Stimulated activated CD4-positive, alpha-beta T cell treated with anti-CD3 and anti-CD28 coated beads, TNF-alpha, amount 100 ng/mL, for 4 hours (primary cell): Measurements from ENCODE around the gene DACT1.
A peak's percentile ranks its signal among the peaks of the same experiment; 100 is the strongest.
"Not testable (repeated sequence)": the region's sequence is repeated elsewhere in the genome, so short reads cannot be mapped to it uniquely, and the experiment has no call there.

Experiments
- DNase-seq, 3 experiments: peaks; one replicate each; pipeline ENCODE4 v3.0.0-alpha.2; 2020; ENCODE audit warnings: low read depth in 3 of 3

Gene DACT1, protein sequence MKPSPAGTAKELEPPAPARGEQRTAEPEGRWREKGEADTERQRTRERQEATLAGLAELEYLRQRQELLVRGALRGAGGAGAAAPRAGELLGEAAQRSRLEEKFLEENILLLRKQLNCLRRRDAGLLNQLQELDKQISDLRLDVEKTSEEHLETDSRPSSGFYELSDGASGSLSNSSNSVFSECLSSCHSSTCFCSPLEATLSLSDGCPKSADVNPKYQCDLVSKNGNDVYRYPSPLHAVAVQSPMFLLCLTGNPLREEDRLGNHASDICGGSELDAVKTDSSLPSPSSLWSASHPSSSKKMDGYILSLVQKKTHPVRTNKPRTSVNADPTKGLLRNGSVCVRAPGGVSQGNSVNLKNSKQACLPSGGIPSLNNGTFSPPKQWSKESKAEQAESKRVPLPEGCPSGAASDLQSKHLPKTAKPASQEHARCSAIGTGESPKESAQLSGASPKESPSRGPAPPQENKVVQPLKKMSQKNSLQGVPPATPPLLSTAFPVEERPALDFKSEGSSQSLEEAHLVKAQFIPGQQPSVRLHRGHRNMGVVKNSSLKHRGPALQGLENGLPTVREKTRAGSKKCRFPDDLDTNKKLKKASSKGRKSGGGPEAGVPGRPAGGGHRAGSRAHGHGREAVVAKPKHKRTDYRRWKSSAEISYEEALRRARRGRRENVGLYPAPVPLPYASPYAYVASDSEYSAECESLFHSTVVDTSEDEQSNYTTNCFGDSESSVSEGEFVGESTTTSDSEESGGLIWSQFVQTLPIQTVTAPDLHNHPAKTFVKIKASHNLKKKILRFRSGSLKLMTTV

DNA sequence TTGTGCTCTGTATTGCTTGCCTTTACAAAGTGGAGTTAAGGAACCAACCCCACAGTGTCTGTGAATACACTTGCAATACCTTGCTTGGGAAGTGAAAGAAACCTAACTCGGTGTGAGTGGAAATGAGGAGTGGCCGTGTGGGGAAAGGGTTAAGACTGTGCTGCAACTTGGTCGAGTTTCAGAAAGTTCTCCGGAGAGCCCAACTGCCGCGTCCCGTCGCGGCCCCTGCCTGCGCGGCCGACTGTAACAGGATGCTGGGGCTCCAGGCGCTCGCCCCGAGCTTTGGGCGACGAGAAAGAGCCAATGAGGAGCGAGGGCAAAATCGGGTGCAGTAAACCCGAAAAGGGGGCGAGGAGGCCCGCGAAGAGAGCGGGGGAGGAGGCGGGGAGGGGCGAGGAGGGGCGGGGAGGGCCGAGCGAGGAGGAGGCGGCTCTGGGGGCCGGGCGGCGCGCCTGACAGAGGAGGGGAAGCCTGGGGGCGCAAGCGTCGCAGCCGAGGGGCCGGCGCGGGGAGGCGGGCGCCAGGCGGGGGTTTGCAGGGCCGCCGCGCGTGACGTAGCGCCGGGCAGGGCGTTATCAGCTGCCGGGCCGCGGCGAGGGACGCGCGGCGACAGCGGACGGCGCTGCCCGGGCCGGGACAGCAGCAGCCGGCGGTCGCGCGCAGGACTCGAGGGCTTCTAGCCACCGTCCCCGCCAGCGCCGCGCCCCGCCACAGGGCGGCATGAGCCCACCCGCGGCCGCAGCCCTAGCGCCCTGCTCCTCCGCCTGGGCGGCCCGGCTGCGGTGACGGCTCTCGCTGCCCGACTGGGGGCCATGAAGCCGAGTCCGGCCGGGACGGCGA, at the start of gene DACT1:
Gene DACT1 (plus strand): TSS at position 572 of the 840 bp plus-strand sequence. CDS start 241 bp downstream, at position 813.
- peak; percentile 24 to 55 (median 35) for DNase-seq

DNA sequence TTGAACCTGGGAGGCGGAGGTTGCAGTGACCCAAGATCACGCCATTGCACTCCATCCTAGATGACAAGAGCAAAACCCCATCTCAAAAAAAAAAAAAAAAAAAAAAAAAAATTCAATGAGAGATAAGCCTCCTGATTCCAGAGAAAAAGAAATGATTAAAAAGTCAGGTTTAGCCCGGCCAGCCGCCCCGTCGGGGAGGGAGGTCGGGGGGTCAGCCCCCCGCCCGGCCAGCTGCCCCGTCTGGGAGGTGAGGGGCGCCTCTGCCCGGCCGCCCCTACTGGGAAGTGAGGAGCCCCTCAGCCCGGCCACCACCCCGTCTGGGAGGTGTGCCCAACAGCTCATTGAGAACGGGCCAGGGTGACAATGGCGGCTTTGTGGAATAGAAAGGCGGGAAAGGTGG, 49.4 kb upstream of the DACT1 start:
- DNase-seq, result not testable (repeated sequence)

DNA sequence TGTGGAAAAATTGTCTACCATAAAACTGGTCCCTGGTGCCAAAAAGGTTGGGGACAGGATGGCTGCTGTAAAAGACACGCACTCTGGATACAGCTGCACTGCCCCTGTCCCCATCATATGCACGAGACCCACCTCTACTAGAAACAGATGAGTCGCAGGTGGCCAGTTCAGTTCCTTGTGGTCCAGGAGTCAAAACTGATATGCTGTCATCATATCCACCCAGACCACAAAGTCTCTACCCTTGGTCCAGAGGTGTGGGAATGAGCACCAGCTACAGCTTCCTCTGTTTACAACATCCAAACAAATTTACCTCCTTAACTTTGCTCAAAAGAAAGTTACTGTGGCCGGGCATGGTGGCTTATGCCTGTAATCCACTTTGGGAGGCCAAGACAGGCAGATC, 43.8 kb upstream of the DACT1 start:
- DNase-seq, result no peak

DNA sequence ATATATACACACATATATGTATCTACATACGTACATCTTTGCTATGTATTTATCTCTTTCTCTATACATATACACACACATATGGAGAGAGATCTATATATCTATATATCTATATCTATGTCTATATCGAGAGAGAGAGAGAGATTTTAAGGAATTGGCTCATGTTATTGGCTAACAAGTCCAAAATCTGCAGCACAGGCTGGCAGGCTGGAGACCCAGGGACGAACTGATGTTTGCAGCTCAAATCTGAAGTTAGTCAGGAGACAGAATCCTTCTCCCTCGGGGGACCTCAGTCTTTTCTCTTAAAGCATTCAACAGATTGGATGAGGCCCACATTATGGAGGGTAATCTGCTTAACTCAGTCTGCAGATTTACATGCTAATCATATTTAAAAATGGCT, 40.7 kb upstream of the DACT1 start:
- DNase-seq, result no peak

DNA sequence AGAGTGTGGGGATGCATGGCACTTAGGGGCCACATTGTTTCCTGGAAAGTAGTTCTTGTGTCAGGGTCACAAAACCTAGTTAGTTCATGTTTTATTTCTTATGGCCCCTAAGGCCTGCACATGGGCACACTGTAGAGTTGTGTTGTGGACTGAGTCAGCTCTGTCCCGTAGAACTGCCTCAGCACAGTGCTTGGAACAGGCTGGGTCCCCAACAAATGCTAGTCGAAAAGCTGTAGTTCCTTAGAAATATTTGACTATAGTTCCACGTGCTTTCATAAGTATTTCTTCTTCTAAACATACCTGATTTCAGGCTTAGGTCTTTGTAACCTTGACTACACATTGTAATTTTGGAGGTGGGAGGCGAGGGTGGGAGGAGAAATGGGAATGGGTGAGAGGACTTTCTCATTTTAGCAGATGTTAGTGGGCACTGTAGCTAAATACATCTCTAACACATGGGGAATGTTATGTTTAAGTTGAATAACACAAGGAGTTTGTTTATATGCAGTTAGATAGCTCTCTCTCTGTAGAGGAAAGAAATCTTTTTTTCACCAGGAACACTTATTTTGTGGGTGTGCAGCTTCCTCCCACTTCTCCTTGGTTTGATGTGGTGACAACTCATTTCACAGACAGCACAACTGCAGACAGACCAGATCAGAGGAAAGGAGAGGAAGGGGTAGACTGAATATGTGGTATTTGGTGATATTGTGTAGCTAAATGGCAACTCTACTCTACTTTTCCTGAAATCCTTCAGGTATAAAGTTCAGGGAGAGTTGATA, 39.5 kb upstream of the DACT1 start:
- DNase-seq, result peak in 1 of 3 experiments; percentile 8

DNA sequence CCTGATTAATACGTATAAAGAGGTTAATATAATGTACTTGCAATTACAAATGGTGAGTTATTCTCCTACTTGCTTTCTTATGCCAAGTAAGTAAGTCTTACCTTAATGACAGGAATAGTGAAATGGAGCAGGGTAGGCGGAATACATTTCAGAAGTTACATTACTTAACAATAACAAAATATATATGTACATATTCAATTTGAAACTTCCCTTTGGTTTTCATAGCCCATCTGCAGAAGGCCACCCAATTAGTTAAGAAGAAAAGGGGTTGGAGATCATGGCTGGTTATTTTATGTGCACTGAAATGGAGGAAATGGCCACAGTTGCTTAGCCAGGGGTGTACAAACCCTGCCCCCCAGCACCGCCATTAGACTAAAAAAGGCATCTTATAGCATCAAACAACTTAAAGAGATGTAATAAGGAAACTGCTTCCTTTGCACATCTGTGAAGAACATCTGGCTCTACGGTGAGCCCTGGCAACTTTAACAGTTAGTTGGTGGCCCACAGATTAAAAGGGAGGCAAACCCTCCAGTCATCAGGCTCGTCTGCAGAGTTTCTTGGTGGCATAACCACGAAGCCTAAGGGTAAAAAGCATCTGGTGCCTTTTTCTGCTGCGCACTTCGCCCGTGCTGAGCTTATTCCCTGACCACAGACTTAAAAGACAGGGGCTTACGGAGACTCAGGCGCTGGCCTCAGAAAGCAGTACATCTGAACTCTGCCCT, 38.8 kb upstream of the DACT1 start:
- DNase-seq, result no peak

DNA sequence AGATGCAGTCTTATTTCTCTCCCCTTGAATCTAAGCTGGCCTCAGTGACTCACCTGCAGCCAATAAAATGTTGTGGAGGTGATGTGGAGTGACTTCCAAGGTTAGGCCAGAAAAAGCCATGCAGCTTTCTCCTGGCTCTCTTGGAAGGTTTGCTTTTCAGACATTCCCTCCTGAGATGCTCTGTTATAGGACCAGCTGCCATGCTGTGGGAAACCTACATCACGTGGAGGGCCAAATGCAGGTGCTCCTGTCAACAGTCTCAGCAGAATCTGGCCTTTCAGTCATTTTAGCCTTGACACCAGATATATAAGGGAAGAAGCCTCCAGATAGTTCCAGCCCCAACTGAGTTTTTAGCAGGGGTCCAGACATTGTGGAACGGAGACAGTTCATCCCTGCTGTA, 38.1 kb upstream of the DACT1 start:
- no peak for DNase-seq

DNA sequence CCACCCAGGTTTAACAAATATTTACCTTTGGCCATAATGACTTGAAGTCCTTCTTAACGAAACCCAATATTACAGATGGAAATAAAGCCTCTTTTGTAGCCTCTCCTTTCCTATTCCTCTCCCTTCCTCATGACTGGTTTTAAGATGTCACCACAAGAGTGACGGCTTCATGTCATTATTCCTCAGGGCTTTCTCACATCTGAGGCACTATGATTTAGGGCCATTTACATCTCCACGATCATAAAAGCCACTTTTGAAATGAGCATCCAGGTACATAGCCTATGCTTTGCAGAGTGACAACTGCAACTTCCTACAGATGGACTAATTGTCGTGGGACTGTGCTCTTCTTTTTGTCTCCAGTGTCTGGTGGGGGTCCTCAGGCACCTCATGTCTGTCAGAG, 32.3 kb upstream of the DACT1 start:
- DNase-seq, result no peak

DNA sequence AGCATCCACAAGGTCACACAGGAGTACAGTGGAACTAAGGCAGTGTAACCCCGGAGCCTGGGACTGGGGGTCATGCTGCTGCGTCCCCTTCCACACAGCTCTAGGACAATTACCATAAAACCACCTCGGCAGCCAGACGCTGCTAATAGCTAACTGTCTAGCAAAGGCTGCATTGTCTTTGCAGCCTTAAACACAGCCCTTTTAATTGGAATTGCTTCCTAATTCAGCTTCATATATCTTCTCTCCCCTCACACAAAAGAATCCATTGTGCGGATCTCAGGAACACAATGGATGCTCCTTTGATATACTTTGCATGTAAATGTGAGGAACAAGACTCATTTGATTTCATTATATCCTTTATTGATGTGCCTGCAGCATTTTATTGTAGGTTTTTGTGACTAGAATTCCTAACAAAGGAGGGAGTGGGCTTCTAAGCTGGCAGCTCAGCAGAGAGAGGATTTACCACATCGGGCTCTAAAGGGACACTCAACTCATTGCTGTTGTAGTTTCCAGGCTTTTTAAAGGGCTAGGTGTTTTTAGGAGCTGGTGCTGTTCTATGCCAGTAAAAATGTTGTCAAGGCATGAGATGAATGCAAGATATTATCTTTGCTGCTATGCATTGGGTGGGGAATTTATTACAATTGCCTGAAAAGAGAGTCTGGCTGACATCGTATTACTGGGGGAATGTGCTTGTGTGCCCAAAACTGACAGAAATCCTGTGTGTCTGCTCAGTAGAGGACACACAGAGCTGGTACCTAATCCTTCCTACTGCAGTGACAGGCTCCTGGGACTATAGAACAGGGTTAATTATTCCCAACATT, 30.4 kb upstream of the DACT1 start:
- no peak for DNase-seq

DNA sequence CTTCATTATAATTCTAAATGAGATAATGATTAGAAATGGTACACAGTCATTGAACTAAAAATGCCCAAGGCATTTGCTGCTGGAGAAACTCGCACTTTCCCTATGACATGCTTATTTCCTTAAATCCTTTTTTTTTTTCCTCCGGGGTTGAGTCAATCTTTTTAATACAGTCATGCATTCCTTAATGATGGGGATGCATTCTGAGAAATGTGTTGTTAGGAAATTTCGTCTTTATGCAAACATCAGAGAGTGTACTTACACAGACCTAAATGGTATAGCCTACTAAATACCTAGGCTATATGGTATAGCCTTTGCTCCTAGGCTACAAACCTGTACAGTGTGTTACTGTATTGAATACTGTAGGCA, 29.8 kb upstream of the DACT1 start:
- DNase-seq, result no peak

DNA sequence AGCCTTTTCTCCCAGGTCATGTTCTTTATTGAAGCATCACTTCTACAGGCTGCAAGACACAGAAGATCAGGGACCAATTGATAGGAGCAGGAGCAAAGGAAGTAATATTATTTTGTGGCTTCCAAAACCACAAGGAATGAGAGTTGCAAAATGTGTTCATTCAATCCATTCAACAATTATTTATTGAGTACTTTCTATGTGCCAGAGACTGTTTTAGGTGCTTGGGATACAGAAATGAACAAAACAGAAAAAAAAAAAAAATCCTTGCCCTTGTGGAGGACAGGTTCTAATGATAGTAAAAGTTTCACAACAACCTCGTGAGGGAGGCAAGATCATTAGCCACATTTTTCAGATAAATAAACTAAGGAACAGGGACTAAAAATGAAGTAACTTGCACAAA, 20.1 kb upstream of the DACT1 start:
- no peak for DNase-seq

DNA sequence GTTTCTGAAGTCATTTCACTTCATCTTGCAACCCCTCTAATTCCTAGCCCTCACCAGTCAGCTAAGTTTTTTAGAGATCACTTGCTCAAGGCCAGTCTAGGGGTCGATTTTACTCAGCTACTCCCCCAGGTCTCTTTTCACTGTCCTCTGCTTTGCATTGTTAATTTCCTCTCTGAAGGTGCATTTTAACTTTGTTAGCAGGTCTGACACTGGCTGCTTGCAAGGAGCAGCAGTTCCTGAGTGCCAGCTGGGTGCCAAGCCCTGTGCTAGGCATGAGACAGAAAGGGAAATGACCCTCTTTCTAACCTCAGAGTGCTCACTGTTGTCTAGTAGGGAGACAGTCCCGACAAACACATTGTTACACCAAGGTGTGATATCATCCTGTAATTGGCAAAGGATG, 17.8 kb upstream of the DACT1 start:
- no peak for DNase-seq

DNA sequence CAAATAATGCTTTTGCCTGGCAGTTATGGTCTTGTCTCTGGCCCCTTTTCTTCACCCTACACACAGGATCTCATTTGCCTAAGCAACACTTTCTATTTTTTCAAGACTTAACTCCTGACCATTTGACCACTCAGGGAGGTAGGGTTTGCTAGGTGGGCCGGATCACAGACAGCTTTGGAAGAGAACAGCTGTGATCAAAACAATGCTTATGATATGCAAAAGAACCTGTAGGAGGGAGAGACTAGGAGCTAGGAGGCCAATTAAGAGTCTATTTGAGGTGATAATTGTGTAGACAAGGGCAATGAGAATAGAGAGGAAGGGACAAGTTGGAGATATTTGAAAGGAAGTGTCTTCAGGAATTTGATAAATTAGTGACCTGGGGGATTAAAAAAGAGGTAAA, 12.3 kb upstream of the DACT1 start:
- no peak for DNase-seq

DNA sequence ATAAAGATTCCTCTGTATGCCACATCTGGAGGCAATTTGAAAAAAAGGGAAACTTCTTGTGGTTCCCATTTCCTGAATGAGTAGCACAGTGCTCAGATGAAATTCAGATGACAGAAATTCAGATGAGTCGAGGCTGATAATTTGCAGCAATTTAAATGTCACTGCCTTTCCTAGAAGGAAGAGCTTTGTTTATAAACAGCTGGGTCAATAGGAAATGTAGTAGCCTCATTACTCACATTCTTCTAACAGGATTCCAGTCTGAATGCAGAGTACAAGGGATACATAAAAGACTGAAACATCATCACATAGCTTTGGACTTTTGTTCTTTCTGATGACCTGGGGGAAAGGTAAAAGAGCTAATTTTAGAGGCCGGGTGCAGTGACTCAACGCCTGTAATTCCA, 11.3 kb upstream of the DACT1 start:
- DNase-seq, result no peak

DNA sequence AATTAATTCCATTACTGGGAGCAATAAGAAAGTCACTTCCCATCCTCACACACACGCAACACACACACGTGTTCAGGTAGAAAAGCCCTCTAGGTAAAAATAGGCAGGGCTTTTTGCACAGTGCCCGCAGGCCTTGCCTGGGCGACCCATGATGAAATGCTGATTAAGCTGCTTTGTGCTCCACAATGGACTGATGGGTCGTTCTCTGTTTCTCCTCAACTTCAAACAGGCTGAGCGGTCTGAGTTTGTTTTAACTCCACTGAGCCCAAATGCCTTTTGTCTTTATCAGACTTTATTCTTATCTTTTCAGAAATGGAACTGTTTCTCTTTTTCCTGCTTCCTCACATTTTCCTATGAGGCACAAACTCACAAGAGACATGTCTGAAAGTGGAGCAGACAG, 9.4 kb upstream of the DACT1 start:
- DNase-seq, result no peak

DNA sequence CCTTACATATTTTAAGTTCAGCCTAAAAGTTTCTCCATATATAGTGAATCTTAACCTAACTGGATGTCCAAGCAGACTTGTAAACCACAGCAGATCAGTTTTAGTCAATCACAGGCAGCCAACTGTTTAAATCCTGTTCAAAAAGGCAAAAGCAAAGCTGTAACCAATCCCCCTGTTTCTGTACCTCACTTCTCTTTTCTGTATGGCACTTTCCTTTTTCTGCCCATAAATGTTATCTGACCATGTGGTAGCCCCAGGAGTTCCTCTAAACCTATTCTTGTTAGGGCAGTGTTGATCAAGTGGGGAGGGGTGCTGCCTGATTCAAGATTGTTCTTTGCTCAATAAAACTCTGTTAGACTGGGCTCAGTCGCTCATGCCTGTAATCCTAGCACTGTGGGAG, 8.5 kb upstream of the DACT1 start:
- DNase-seq, result no peak

DNA sequence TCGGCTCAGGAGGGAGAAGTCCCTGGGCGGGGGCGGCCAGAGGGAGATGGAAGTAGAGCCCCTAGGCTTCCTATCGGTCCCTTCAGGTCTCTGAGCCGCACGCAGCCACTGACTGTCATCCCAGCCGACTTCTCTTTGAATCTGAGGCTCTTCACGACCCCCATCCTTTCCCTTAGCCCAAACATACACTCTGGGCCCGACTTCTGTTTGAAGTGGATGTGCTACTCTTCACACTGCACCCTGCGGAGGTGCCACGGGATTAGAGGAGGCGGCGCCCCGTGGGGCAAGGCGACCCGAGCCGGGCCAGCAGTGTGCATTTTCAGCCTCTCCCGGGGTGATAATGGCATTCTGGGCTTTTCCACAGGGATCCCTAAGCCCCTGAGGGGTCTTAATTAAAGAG, 6.0 kb upstream of the DACT1 start:
- no peak for DNase-seq

DNA sequence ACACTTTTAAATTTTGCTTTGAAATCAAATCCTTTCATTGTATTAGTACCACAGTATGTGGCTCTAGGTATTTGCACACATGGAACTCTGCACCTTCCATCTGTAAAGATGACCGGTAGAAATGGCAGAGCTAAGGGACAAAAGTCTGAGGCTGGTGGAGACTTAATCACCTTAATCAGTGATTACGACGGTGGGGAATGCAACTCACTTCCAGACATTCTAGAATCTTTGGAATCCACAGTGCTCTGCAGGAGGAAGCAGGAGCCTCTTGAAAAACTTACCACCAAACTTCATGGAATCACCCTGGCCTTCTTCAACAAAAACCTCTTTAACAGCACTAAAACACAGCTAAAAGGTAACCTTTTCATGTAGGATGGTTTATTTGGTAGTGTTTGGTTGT, 3.9 kb upstream of the DACT1 start:
- DNase-seq, result no peak

DNA sequence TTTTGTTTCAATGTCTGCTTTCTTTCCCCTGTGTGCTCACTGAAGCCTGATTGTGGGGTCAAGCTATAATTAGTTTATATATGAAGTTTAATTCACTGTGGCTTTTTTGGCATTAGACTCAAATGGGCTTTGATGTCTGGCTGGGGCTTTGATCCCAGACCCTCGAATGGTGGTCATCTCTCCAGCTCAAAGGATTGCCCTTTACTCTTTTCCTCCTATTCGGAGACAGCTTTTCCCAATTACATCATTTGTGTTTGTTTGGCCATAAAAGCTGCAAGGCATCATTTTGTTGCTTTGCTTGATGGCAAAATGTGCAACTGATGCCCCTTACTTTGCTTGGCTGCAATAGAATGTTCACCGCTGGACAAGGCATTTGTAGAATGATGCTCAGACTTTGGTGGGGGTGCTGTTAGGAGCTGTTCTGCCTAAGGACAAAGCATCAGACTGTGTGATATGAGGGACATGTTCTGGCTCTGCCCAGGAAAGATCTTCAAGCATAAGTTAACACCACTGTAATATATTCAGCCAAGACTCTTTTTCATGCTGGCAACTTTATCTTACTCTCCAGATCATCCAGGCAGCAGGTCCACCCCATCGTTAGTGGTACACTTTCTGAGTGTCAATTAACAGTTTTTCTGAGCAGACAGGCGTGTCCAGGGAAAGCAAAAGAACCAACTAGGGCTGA, 3.2 kb upstream of the DACT1 start:
- DNase-seq, result no peak
